GM23338 (cell line): Measurements from ENCODE around the gene ANKK1. TPM values are rescaled to one million over a fixed set of nuclear protein-coding genes. Genes with fewer than 3 reads are reported as not detected.

Experiments used
- ATAC-seq: fragments of 200-7000 bp; cut with Tn5 transposase; 3 replicates; pipeline ENCODE4 v1.9.1; 2020
- DNase-seq: peaks from one replicate; pipeline ENCODE4 v3.0.0-alpha.2; 2015; ENCODE audit warnings: low spot score
- H2AFZ ChIP-seq: fragments of 200-600 bp; sonication (generic); 2 replicates; pipeline ENCODE4 v1.8.0; 2016; ENCODE audit warnings: antibody characterized with exemption, mild to moderate bottlenecking, moderate library complexity
- H3F3A ChIP-seq: fragments of 200-600 bp; sonication (generic); replicated peaks from 2 replicates; pipeline ENCODE4 v1.8.0; 2017; ENCODE audit warnings: antibody characterized with exemption, mixed run types, low read depth
- H3K27ac ChIP-seq: fragments of 200-600 bp; sonication (generic); 2 replicates; pipeline ENCODE4 v1.6.1; 2016; ENCODE audit warnings: low read depth
- H3K27me3 ChIP-seq: fragments of 200-600 bp; sonication (generic); 2 replicates; pipeline ENCODE4 v1.8.0; 2016; ENCODE audit warnings: mild to moderate bottlenecking, mixed run types, moderate library complexity; ENCODE audit not compliant: insufficient read depth
- H3K36me3 ChIP-seq: fragments of 200-600 bp; sonication (generic); 2 replicates; pipeline ENCODE4 v1.8.0; 2016; ENCODE audit warnings: mild to moderate bottlenecking; ENCODE audit not compliant: insufficient read depth
- H3K4me1 ChIP-seq: fragments of 200-600 bp; sonication (generic); 2 replicates; pipeline ENCODE4 v1.8.0; 2016; ENCODE audit warnings: mild to moderate bottlenecking, moderate library complexity; ENCODE audit not compliant: insufficient read depth
- H3K4me2 ChIP-seq: fragments of 200-600 bp; sonication (generic); 2 replicates; pipeline ENCODE4 v1.7.1; 2017; ENCODE audit warnings: mixed run types
- H3K4me3 ChIP-seq: fragments of 200-600 bp; sonication (generic); 2 replicates; pipeline ENCODE4 v1.6.1; 2016; ENCODE audit warnings: mixed run types
- H3K79me2 ChIP-seq: fragments of 200-600 bp; sonication (generic); replicated peaks from 2 replicates; pipeline ENCODE4 v1.8.0; 2017; ENCODE audit warnings: mild to moderate bottlenecking; ENCODE audit not compliant: insufficient read depth
- H3K9me2 ChIP-seq: fragments of 200-600 bp; sonication (generic); 2 replicates; pipeline ENCODE4 v1.8.0; 2017; ENCODE audit not compliant: insufficient read depth
- H4K20me1 ChIP-seq: fragments of 200-600 bp; sonication (generic); replicated peaks from 2 replicates; pipeline ENCODE4 v1.8.0; 2017; ENCODE audit warnings: mild to moderate bottlenecking; ENCODE audit not compliant: insufficient read depth
- H3K27ac Mint-ChIP-seq: 2 replicates; pipeline ENCODE4 v1.8.0; 2020; ENCODE audit warnings: inconsistent platforms, mild to moderate bottlenecking, moderate library complexity, mixed read lengths
- H3K27me3 Mint-ChIP-seq: 3 replicates; pipeline ENCODE4 v1.8.0; 2022; ENCODE audit warnings: low read depth, mild to moderate bottlenecking, moderate library complexity, mixed read lengths, inconsistent platforms; ENCODE audit not compliant: insufficient read depth, poor library complexity
- H3K36me3 Mint-ChIP-seq: 3 replicates; pipeline ENCODE4 v1.8.0; 2021; ENCODE audit warnings: low read depth, mild to moderate bottlenecking, inconsistent platforms, moderate library complexity, mixed read lengths
- H3K4me1 Mint-ChIP-seq: 3 replicates; pipeline ENCODE4 v1.8.0; 2020; ENCODE audit warnings: mild to moderate bottlenecking, inconsistent platforms, mixed read lengths
- H3K4me3 Mint-ChIP-seq: 3 replicates; pipeline ENCODE4 v1.8.0; 2021; ENCODE audit warnings: moderate library complexity, mild to moderate bottlenecking, inconsistent platforms, mixed read lengths
- H3K9me3 Mint-ChIP-seq: 3 replicates; pipeline ENCODE4 v1.8.0; 2020; ENCODE audit warnings: moderate library complexity, mild to moderate bottlenecking, inconsistent platforms, mixed read lengths
- POLR2AphosphoS5 ChIP-seq: IDR thresholded peaks from 2 replicates; pipeline ENCODE4 v1.6.1; 2016; ENCODE audit warnings: antibody characterized with exemption, low read depth
- polyA plus RNA-seq: library from polyadenylated mRNA; unstranded; fragments of >200 nt; fragmentation: Nextera tagmentation; extraction: Ambion mirVana; gene quantifications from 2 replicates; pipeline ENCODE4 v1.2.1, GENCODE V29; 2016
- total RNA-seq: library from RNA; depleted of rRNA; stranded (reverse); fragments of >200 nt; shearing (Covaris generic); gene quantifications from 2 replicates; pipeline ENCODE4 v1.2.3, GENCODE V29; 2014
- TF ChIP-seq, protein P1 (sequence below): IDR thresholded peaks from 2 replicates; pipeline ENCODE4 v1.6.1; 2016; ENCODE audit warnings: antibody characterized with exemption
- TF ChIP-seq, protein P2 (sequence below): fragments of 250-450 bp; sonication (Bioruptor Pico); IDR thresholded peaks from 2 replicates; pipeline ENCODE4 v1.5.0; 2020; ENCODE audit warnings: mild to moderate bottlenecking, moderate library complexity

The ANKK1 gene
- total and polyA plus RNA-seq, 2 experiments from 2014 or later, result 0.08 to 0.14 TPM

DNA sequence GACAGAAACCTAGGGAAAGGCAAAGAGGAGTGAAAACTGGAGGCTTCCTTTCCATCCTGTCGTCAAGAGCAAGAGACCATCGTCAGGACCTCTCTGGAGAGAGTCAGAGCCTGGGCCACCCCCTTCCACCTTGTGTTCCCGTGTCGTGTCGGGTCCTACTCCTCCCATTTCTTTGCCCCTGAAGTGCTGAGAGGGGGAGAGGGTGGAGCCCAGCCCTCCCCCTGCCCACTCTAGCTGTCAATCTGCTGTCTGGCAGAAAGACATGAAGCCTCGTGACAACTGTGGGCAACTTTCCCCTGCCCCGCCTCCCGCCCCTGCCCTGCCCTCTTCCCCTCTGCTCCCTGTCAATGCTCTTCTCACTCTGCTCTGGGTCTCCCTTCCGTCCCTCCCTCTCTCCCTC, 20.6 kb downstream of the ANKK1 start:
- no peak; the same call in 2 of the 3 replicates for ATAC-seq
- H3K27ac Mint-ChIP-seq, result no peak overlapping the region
- no peak overlapping the region for H3K4me3 Mint-ChIP-seq

More for the DNA sequence above, 20.6 kb downstream of the ANKK1 start:
- Histone ChIP-seq H3K27ac (no peak overlapping the region), H4K20me1 (no peaks in the 10 kb centered on the region), H3K4me1 (no peaks in the 10 kb centered on the region), H3F3A (no peaks in the 10 kb centered on the region), H3K27me3 (no peaks in the 10 kb centered on the region), H3K36me3 (no peaks in the 10 kb centered on the region), H3K79me2 (no peaks in the 10 kb centered on the region), H3K9me2 (no peaks in the 10 kb centered on the region), H3K4me3 (no peak overlapping the region), H2AFZ (no peak overlapping the region), H3K4me2 (no peak overlapping the region)
- DNase-seq, result no peak
- H3K36me3 Mint-ChIP-seq, result no peaks in the 10 kb centered on the region; the same call in 2 of the 3 replicates
- H3K9me3 Mint-ChIP-seq, result no peaks in the 10 kb centered on the region
- no peak for TF ChIP-seq POLR2AphosphoS5
- TF ChIP-seq, protein P1, sequence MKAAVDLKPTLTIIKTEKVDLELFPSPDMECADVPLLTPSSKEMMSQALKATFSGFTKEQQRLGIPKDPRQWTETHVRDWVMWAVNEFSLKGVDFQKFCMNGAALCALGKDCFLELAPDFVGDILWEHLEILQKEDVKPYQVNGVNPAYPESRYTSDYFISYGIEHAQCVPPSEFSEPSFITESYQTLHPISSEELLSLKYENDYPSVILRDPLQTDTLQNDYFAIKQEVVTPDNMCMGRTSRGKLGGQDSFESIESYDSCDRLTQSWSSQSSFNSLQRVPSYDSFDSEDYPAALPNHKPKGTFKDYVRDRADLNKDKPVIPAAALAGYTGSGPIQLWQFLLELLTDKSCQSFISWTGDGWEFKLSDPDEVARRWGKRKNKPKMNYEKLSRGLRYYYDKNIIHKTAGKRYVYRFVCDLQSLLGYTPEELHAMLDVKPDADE, result no peak
- TF ChIP-seq, protein P2, sequence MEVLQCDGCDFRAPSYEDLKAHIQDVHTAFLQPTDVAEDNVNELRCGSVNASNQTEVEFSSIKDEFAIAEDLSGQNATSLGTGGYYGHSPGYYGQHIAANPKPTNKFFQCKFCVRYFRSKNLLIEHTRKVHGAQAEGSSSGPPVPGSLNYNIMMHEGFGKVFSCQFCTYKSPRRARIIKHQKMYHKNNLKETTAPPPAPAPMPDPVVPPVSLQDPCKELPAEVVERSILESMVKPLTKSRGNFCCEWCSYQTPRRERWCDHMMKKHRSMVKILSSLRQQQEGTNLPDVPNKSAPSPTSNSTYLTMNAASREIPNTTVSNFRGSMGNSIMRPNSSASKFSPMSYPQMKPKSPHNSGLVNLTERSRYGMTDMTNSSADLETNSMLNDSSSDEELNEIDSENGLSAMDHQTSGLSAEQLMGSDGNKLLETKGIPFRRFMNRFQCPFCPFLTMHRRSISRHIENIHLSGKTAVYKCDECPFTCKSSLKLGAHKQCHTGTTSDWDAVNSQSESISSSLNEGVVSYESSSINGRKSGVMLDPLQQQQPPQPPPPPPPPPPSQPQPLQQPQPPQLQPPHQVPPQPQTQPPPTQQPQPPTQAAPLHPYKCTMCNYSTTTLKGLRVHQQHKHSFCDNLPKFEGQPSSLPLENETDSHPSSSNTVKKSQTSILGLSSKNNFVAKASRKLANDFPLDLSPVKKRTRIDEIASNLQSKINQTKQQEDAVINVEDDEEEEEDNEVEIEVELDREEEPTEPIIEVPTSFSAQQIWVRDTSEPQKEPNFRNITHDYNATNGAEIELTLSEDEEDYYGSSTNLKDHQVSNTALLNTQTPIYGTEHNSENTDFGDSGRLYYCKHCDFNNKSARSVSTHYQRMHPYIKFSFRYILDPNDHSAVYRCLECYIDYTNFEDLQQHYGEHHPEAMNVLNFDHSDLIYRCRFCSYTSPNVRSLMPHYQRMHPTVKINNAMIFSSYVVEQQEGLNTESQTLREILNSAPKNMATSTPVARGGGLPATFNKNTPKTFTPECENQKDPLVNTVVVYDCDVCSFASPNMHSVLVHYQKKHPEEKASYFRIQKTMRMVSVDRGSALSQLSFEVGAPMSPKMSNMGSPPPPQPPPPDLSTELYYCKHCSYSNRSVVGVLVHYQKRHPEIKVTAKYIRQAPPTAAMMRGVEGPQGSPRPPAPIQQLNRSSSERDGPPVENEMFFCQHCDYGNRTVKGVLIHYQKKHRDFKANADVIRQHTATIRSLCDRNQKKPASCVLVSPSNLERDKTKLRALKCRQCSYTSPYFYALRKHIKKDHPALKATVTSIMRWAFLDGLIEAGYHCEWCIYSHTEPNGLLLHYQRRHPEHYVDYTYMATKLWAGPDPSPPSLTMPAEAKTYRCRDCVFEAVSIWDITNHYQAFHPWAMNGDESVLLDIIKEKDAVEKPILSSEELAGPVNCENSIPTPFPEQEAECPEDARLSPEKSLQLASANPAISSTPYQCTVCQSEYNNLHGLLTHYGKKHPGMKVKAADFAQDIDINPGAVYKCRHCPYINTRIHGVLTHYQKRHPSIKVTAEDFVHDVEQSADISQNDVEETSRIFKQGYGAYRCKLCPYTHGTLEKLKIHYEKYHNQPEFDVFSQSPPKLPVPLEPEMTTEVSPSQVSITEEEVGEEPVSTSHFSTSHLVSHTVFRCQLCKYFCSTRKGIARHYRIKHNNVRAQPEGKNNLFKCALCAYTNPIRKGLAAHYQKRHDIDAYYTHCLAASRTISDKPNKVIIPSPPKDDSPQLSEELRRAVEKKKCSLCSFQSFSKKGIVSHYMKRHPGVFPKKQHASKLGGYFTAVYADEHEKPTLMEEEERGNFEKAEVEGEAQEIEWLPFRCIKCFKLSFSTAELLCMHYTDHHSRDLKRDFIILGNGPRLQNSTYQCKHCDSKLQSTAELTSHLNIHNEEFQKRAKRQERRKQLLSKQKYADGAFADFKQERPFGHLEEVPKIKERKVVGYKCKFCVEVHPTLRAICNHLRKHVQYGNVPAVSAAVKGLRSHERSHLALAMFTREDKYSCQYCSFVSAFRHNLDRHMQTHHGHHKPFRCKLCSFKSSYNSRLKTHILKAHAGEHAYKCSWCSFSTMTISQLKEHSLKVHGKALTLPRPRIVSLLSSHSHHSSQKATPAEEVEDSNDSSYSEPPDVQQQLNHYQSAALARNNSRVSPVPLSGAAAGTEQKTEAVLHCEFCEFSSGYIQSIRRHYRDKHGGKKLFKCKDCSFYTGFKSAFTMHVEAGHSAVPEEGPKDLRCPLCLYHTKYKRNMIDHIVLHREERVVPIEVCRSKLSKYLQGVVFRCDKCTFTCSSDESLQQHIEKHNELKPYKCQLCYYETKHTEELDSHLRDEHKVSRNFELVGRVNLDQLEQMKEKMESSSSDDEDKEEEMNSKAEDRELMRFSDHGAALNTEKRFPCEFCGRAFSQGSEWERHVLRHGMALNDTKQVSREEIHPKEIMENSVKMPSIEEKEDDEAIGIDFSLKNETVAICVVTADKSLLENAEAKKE, result no peak
- peaks cover 8% of the 10 kb centered on the region for H3K4me1 Mint-ChIP-seq
- H3K27me3 Mint-ChIP-seq, result peaks cover 5% of the 10 kb centered on the region
